SK-N-SH (cell line): ENCODE data around the gene MOB1B. TPM values are rescaled to one million over a fixed set of nuclear protein-coding genes. Genes with fewer than 3 reads are reported as not detected.
A peak's percentile ranks its signal among the peaks of the same experiment; 100 is the strongest.

ENCODE experiments used
- CTCF ChIA-PET: fragments of 300-600, 350-600 bp; formaldehyde crosslinking; extraction: SDS; loops from one replicate; lab custom pipeline; 2021; lab: Yijun Ruan, JAX
- POLR2A ChIA-PET: fragments of 350-600 bp; sonication (Branson Sonifier 250); formaldehyde crosslinking; extraction: SDS; loops from one replicate; lab custom pipeline; 2020; ENCODE audit warnings: antibody characterized with exemption, inconsistent platforms; lab: Yijun Ruan, JAX
- DNase-seq: peaks from one replicate; pipeline ENCODE4 v3.0.0; 2012
- H2AFZ ChIP-seq: fragments of 200-600 bp; sonication (generic); 2 replicates; pipeline ENCODE4 v1.8.1; 2016; ENCODE audit warnings: antibody characterized with exemption, mild to moderate bottlenecking, low read depth
- H3F3A ChIP-seq: fragments of 200-600 bp; sonication (generic); replicated peaks from 2 replicates; pipeline ENCODE3; 2016; ENCODE audit warnings: antibody characterized with exemption, mild to moderate bottlenecking; ENCODE audit not compliant: insufficient read depth
- H3K27ac ChIP-seq, 2 experiments: fragments of 200-500 bp in 1 of 2; fragments of 200-600 bp in 1 of 2; sonication (Bioruptor generic) in 1 of 2; sonication (generic), shearing (Covaris generic) in 1 of 2; 2 replicates each; pipeline versions ENCODE4 v1.5.1 to v1.6.1; 2014 to 2016; ENCODE audit warnings: low read depth in 2 of 2, inconsistent platforms in 1 of 2, low read length in 1 of 2, mild to moderate bottlenecking in 1 of 2, mixed read lengths in 1 of 2
- H3K27me3 ChIP-seq: fragments of 200-600 bp; sonication (generic), shearing (Covaris generic); 2 replicates; pipeline ENCODE4 v1.6.1; 2016; ENCODE audit warnings: mixed run types; ENCODE audit not compliant: insufficient read depth
- H3K36me3 ChIP-seq, 2 experiments: fragments of 200-500 bp in 1 of 2; fragments of 200-600 bp in 1 of 2; sonication (Bioruptor generic) in 1 of 2; sonication (generic) in 1 of 2; replicated peaks in 1 of 2; 2 replicates each; pipeline versions ENCODE3 to v1.5.1; 2014 to 2016; ENCODE audit warnings: low read length in 1 of 2, mild to moderate bottlenecking in 1 of 2; ENCODE audit not compliant: insufficient read depth in 2 of 2, control insufficient read depth in 1 of 2
- H3K4me1 ChIP-seq, 2 experiments: fragments of 200-500 bp in 1 of 2; fragments of 200-600 bp in 1 of 2; sonication (Bioruptor generic) in 1 of 2; sonication (generic), shearing (Covaris generic) in 1 of 2; 2 replicates each; pipeline versions ENCODE4 v1.5.1 to v1.6.1; 2014 to 2016; ENCODE audit warnings: low read depth in 1 of 2, low read length in 1 of 2, mixed run types in 1 of 2; ENCODE audit not compliant: insufficient read depth in 2 of 2, control insufficient read depth in 1 of 2
- H3K4me2 ChIP-seq: fragments of 200-600 bp; sonication (generic), shearing (Covaris generic); 2 replicates; pipeline ENCODE4 v1.6.1; 2017; ENCODE audit warnings: mixed run types
- H3K4me3 ChIP-seq, 2 experiments: fragments of 200-500 bp in 1 of 2; fragments of 200-600 bp in 1 of 2; sonication (Bioruptor generic) in 1 of 2; sonication (generic), shearing (Covaris generic) in 1 of 2; 2 replicates each; pipeline versions ENCODE4 v1.5.1 to v1.8.1; 2014 to 2016; ENCODE audit warnings: low read depth in 2 of 2, inconsistent platforms in 1 of 2, low read length in 1 of 2, mild to moderate bottlenecking in 1 of 2, mixed read lengths in 1 of 2, moderate library complexity in 1 of 2
- H3K79me2 ChIP-seq: fragments of 200-600 bp; sonication (generic); 2 replicates; pipeline ENCODE4 v1.8.1; 2017; ENCODE audit warnings: mild to moderate bottlenecking; ENCODE audit not compliant: insufficient read depth
- H3K9ac ChIP-seq: fragments of 200-600 bp; sonication (generic); 2 replicates; pipeline ENCODE4 v1.6.1; 2017; ENCODE audit warnings: mixed run types
- H3K9me2 ChIP-seq: fragments of 200-600 bp; sonication (generic); 2 replicates; pipeline ENCODE4 v1.6.1; 2017; ENCODE audit warnings: mixed run types
- H3K9me3 ChIP-seq: fragments of 200-600 bp; sonication (generic); 2 replicates; pipeline ENCODE4 v1.6.1; 2017; ENCODE audit warnings: mixed run types, mild to moderate bottlenecking, moderate library complexity
- H4K20me1 ChIP-seq: fragments of 200-600 bp; sonication (generic); 2 replicates; pipeline ENCODE4 v1.6.1; 2017; ENCODE audit warnings: mild to moderate bottlenecking, mixed run types; ENCODE audit not compliant: insufficient read depth
- CHD2 ChIP-seq: fragments of 150-350 bp; IDR thresholded peaks from 2 replicates; pipeline ENCODE4 v1.6.1; 2018; ENCODE audit warnings: low read length; ENCODE audit not compliant: partially characterized antibody
- FOSL2 ChIP-seq: IDR thresholded peaks from 2 replicates; pipeline ENCODE4 v1.4.0; 2012; ENCODE audit warnings: low read depth, mild to moderate bottlenecking, moderate library complexity, borderline replicate concordance
- GATA2 ChIP-seq: sonication (generic); formaldehyde crosslinking; IDR thresholded peaks from 2 replicates; pipeline ENCODE4 v1.5.0; 2020; ENCODE audit warnings: mild to moderate bottlenecking, missing genetic modification reagents
- IRF3 ChIP-seq: fragments of 150-350 bp; IDR thresholded peaks from 2 replicates; pipeline ENCODE4 v1.6.1; 2016; ENCODE audit warnings: mild to moderate bottlenecking, low read depth, low read length
- JUND ChIP-seq: IDR thresholded peaks from 2 replicates; pipeline ENCODE4 v1.4.0; 2012
- MAX ChIP-seq: IDR thresholded peaks from 2 replicates; pipeline ENCODE4 v1.4.0; 2012; ENCODE audit warnings: low read depth
- MXI1 ChIP-seq: IDR thresholded peaks from 2 replicates; pipeline ENCODE4 v1.6.1; 2012; ENCODE audit warnings: mild to moderate bottlenecking, low read depth, low read length, improper control_type of control experiment
- RFX5 ChIP-seq: IDR thresholded peaks from 2 replicates; pipeline ENCODE4 v1.6.1; 2012; ENCODE audit warnings: mild to moderate bottlenecking, improper control_type of control experiment, low read length
- SMC3 ChIP-seq: IDR thresholded peaks from 2 replicates; pipeline ENCODE4 v1.6.1; 2012; ENCODE audit warnings: low read depth, low read length, improper control_type of control experiment
- TCF12 ChIP-seq: IDR thresholded peaks from 2 replicates; pipeline ENCODE4 v1.4.0; 2012
- USF2 ChIP-seq: fragments of 150-350 bp; IDR thresholded peaks from 2 replicates; pipeline ENCODE4 v1.6.1; 2017; ENCODE audit warnings: antibody characterized with exemption, low read length, low read depth, borderline replicate concordance
- WGBS: methylation state at CpG from one replicate; pipeline ENCODE4 v1.1.6; 2017; ENCODE audit warnings: low lambda C conversion rate; 5-methylcytosine and 5-hydroxymethylcytosine counted together
- polyA plus RNA-seq, 3 experiments: library from polyadenylated mRNA; depleted of rRNA; stranded (reverse); fragments of >200 nt; gene quantifications; 2 replicates each; pipeline ENCODE4 v1.2.3, GENCODE V29; 2012

Gene MOB1B
- polyA plus RNA-seq, 1 of the 3 experiments (the other 2 are of a cell fraction): 2.9 TPM

GRCh38 chr4:70902577-70903290 is 565 bp downstream of the MOB1B start:
- no peak for TF ChIP-seq IRF3
- TF ChIP-seq TCF12: no peak
- TF ChIP-seq GATA2: no peak
- TF ChIP-seq JUND: no peak
- TF ChIP-seq SMC3: no peak
- no peak for TF ChIP-seq USF2
- 0 out of 2 replicates have a peak, but pooled peaks have one; percentile 9 for TF ChIP-seq MAX
- no peak for TF ChIP-seq MXI1
- Histone ChIP-seq H3K9ac (peak overlapping the region; percentile 90), H3K36me3 (peaks cover 4 to 11% of the 10 kb centered on the region in 2 experiments), H3K4me3 (peak overlapping the region; percentile 77 to 99), H3K4me1 (peaks cover 0 to 2% of the 10 kb centered on the region in 2 experiments; a peak in 3 of 4 replicates), H3K79me2 (peaks cover 60% of the 10 kb centered on the region), H3K27ac (peak overlapping the region; percentile 77 to 88), H3K4me2 (peak overlapping the region; percentile 96), H3K27me3 (no peaks in the 10 kb centered on the region), H3F3A (peaks cover 13% of the 10 kb centered on the region), H4K20me1 (peaks cover 10% of the 10 kb centered on the region; the same call in 1 of the 2 replicates), H3K9me2 (no peaks in the 10 kb centered on the region), H3K9me3 (no peaks in the 10 kb centered on the region), H2AFZ (peak overlapping the region; percentile 98)
- no peak for DNase-seq
- WGBS: 3% methylated on average over 24 of the region's 48 CpGs
- POLR2A ChIA-PET: interaction anchor here (1.0 to 1.8 kb wide), 4 partner anchors 64 to 197 kb away, joined by 5 to 15 read pairs (median 9); partner anchors contain the start of genes DCK, GRSF1 and RUFY3
- CTCF ChIA-PET: interaction anchor here (1.0 to 1.5 kb wide), 6 partner anchors 20 to 101 kb away, joined by 3 to 5 read pairs (median 3); partner anchors contain the start of gene DCK

- 0% methylated on average over 5 of the region's 5 CpGs for WGBS
- peak overlapping the region; percentile 98 for H2AFZ ChIP-seq
- peak overlapping the region; percentile 90 for H3K9ac ChIP-seq
- peak overlapping the region; percentile 96 for H3K4me2 ChIP-seq
- H3K36me3 ChIP-seq: peaks cover 4 to 11% of the 10 kb centered on the region in 2 experiments
- H3K9me3 ChIP-seq: no peaks in the 10 kb centered on the region
- ChIA-PET CTCF (no interaction called here), POLR2A (no interaction called here)
- H3K9me2 ChIP-seq: no peaks in the 10 kb centered on the region
- H3K27me3 ChIP-seq: no peaks in the 10 kb centered on the region
- H3K4me1 ChIP-seq: peaks cover 0 to 2% of the 10 kb centered on the region in 2 experiments; a peak in 3 of 4 replicates
- H3K27ac ChIP-seq: peak overlapping the region; percentile 77 to 88; a peak in 3 of 4 replicates
- peak; percentile 59 for DNase-seq
- peaks cover 10% of the 10 kb centered on the region; the same call in 1 of the 2 replicates for H4K20me1 ChIP-seq
- no peak for TF ChIP-seq GATA2
- no peak for TF ChIP-seq RFX5
- peak; percentile 26 for TF ChIP-seq CHD2
- no peak for TF ChIP-seq FOSL2
- TF ChIP-seq, all 33 proteins: peak for 1
- peak overlapping the region; percentile 77 to 99 for H3K4me3 ChIP-seq
- H3F3A ChIP-seq: peaks cover 13% of the 10 kb centered on the region
- H3K79me2 ChIP-seq: peaks cover 65% of the 10 kb centered on the region
These were observed 1.1 kb downstream of the MOB1B start for GRCh38 chr4:70903291-70903603.
